Stomach (tissue), 4 donors: ENCODE results near the gene MANBA.

Source experiments
- CTCF ChIP-seq, 7 experiments: fragments of 450-650 bp in 4 of 7; fragments of 200-600 bp in 3 of 7; sonication (generic) in 3 of 7; IDR thresholded peaks; one replicate each; pipeline ENCODE4 v1.5.1; 2016 to 2019; ENCODE audit warnings: antibody characterized with exemption in 7 of 7, control low read depth in 2 of 7, mild to moderate bottlenecking in 1 of 7
- POLR2AphosphoS5 ChIP-seq, 3 donors: sonication (generic); formaldehyde crosslinking; IDR thresholded peaks; one replicate each; pipeline ENCODE4 v1.6.1; 2016; ENCODE audit warnings: antibody characterized with exemption in 3 of 3

- no peak for TF ChIP-seq CTCF (IDR thresholded peaks at IDR 0.05)
- TF ChIP-seq POLR2AphosphoS5 (IDR thresholded peaks at IDR 0.05), result no peak
These were observed 162.5 kb downstream of the MANBA start for GRCh38 chr4:102598086-102598761.
